ENCODE results near the gene RASGRP2.

The RASGRP2 gene

GRCh38 chr11:64790205-64791095 is 46.5 kb upstream of the RASGRP2 start:
- H3K36me3 ChIP-seq (replicated peaks; ENCODE audit: low read depth, low read length) = peaks cover 17% of the 10 kb centered on the region
- no peaks in the 10 kb centered on the region for H4K20me1 ChIP-seq (ENCODE audit: insufficient read depth, low read length)
- H2AFZ ChIP-seq (ENCODE audit: low read depth, low read length) = no peak overlapping the region
- no peak overlapping the region for H3K27ac ChIP-seq (ENCODE audit: low read length)
- no peaks in the 10 kb centered on the region for H3K79me2 ChIP-seq (ENCODE audit: low read length)
- no peaks in the 10 kb centered on the region for H3K9me3 ChIP-seq (ENCODE audit: insufficient read depth, low read length)
- no peaks in the 10 kb centered on the region for H3K4me1 ChIP-seq (ENCODE audit: low read length)
- H3K9ac ChIP-seq (ENCODE audit: low read length) = no peak overlapping the region
- TF ChIP-seq EZH2phosphoT487 (IDR thresholded peaks at IDR 0.05; ENCODE audit: low read depth) = no peak
- TF ChIP-seq CTCF (IDR thresholded peaks at IDR 0.05; ENCODE audit: low read depth, low read length) = no peak
- H3K4me2 ChIP-seq (ENCODE audit: low read length) = no peak overlapping the region
- no peaks in the 10 kb centered on the region for H3K27me3 ChIP-seq (ENCODE audit: low read depth, low read length)
- no peak overlapping the region for H3K4me3 ChIP-seq (ENCODE audit: low read length)

GRCh38 chr11:64789331-64790204 is 45.6 kb upstream of the RASGRP2 start:
- H2AFZ ChIP-seq (ENCODE audit: low read depth, low read length) = no peak overlapping the region
- no peak overlapping the region for H3K27ac ChIP-seq (ENCODE audit: low read length)
- H3K79me2 ChIP-seq (ENCODE audit: low read length) = no peaks in the 10 kb centered on the region
- H3K4me1 ChIP-seq (ENCODE audit: low read length) = no peaks in the 10 kb centered on the region
- H3K4me3 ChIP-seq (ENCODE audit: low read length) = no peak overlapping the region
- TF ChIP-seq CTCF (IDR thresholded peaks at IDR 0.05; ENCODE audit: low read depth, low read length) (no peak), EZH2phosphoT487 (IDR thresholded peaks at IDR 0.05; ENCODE audit: low read depth) (no peak)
- no peaks in the 10 kb centered on the region for H4K20me1 ChIP-seq (ENCODE audit: insufficient read depth, low read length)
- no peak overlapping the region for H3K4me2 ChIP-seq (ENCODE audit: low read length)
- no peak overlapping the region for H3K9ac ChIP-seq (ENCODE audit: low read length)
- H3K36me3 ChIP-seq (replicated peaks; ENCODE audit: low read depth, low read length) = peaks cover 17% of the 10 kb centered on the region
- no peaks in the 10 kb centered on the region for H3K9me3 ChIP-seq (ENCODE audit: insufficient read depth, low read length)
- no peaks in the 10 kb centered on the region for H3K27me3 ChIP-seq (ENCODE audit: low read depth, low read length)

- no peaks in the 10 kb centered on the region for H3K27me3 ChIP-seq (ENCODE audit: low read depth, low read length)
- peaks cover 17% of the 10 kb centered on the region for H3K36me3 ChIP-seq (replicated peaks; ENCODE audit: low read depth, low read length)
- no peak overlapping the region for H3K27ac ChIP-seq (ENCODE audit: low read length)
- H3K4me3 ChIP-seq (ENCODE audit: low read length) = no peak overlapping the region
- H2AFZ ChIP-seq (ENCODE audit: low read depth, low read length) = no peak overlapping the region
- no peaks in the 10 kb centered on the region for H3K4me1 ChIP-seq (ENCODE audit: low read length)
- H3K79me2 ChIP-seq (ENCODE audit: low read length) = no peaks in the 10 kb centered on the region
- H3K4me2 ChIP-seq (ENCODE audit: low read length) = no peak overlapping the region
- no peak for TF ChIP-seq CTCF (IDR thresholded peaks at IDR 0.05; ENCODE audit: low read depth, low read length)
- H4K20me1 ChIP-seq (ENCODE audit: insufficient read depth, low read length) = no peaks in the 10 kb centered on the region
- no peaks in the 10 kb centered on the region for H3K9me3 ChIP-seq (ENCODE audit: insufficient read depth, low read length)
- H3K9ac ChIP-seq (ENCODE audit: low read length) = no peak overlapping the region
These were observed 44.6 kb upstream of the RASGRP2 start for GRCh38 chr11:64788321-64789215.
